GM12878 (cell line): ENCODE results near the gene PAM. TPM values are rescaled to one million over a fixed set of nuclear protein-coding genes. Genes with fewer than 3 reads are reported as not detected.

Experiments
- ATAC-seq: fragments of 200-7000 bp; cut with Tn5 transposase; 3 replicates; pipeline ENCODE4 v1.9.1; 2020; ENCODE audit warnings: mild to moderate bottlenecking, moderate library complexity
- BruUV-seq: library from RNA; stranded (reverse); fragments of 400-500 nt; replicated peaks from 2 replicates; lab custom pipeline; 2021; lab: Mats Ljungman, UMichigan
- CTCF ChIA-PET: fragments of 300-600 bp; sonication (Branson Sonifier 250); formaldehyde crosslinking; extraction: SDS; loops from one replicate; lab custom pipeline; 2021; ENCODE audit warnings: inconsistent platforms; lab: Yijun Ruan, JAX
- POLR2A ChIA-PET: fragments of 350-600 bp; formaldehyde crosslinking; extraction: SDS; loops from one replicate; lab custom pipeline; 2021; ENCODE audit warnings: inconsistent platforms; lab: Charles Lee
- RAD21 ChIA-PET: fragments of 300-600 bp; sonication (Branson Sonifier 250); formaldehyde crosslinking; loops from one replicate; lab custom pipeline; 2023; ENCODE audit warnings: antibody characterized with exemption; ENCODE audit not compliant: unreplicated experiment; lab: Charles Lee
- SMC1A ChIA-PET: fragments of 300-600 bp; sonication (Branson Sonifier 250); formaldehyde crosslinking; loops from one replicate; lab custom pipeline; 2023; ENCODE audit not compliant: unreplicated experiment, uncharacterized antibody; lab: Charles Lee
- DNase-seq: peaks from one replicate; pipeline ENCODE4 v3.0.0-alpha.2; 2011; ENCODE audit warnings: low read depth, low spot score
- FAIRE-seq: peaks from 3 replicates; lab custom pipeline; 2011; peaks lifted over from hg19 to GRCh38; lab: Jason Lieb, UNC
- H2AFZ ChIP-seq: 2 replicates; pipeline ENCODE4 v1.6.0; 2011; ENCODE audit warnings: low read depth, low read length, control low read depth; ENCODE audit not compliant: control insufficient read depth
- H3K27ac ChIP-seq: 2 replicates; pipeline ENCODE4 v1.5.1; 2011; ENCODE audit warnings: control low read depth; ENCODE audit not compliant: control insufficient read depth, insufficient read depth
- H3K27me3 ChIP-seq, 2 experiments: replicated peaks in 1 of 2; 2 replicates each; pipeline versions ENCODE4 v1.6.0 to v1.6.1; 2011; ENCODE audit warnings: low read length in 1 of 2; ENCODE audit not compliant: control insufficient read depth in 2 of 2, insufficient read depth in 2 of 2
- H3K36me3 ChIP-seq, 2 experiments: 2 replicates each; pipeline ENCODE4 v1.5.1; 2011; ENCODE audit warnings: low read length in 1 of 2; ENCODE audit not compliant: control insufficient read depth in 2 of 2, insufficient read depth in 2 of 2
- H3K4me1 ChIP-seq: 2 replicates; pipeline ENCODE4 v1.6.1; 2011; ENCODE audit warnings: mild to moderate bottlenecking, low read length, moderate library complexity, mixed read lengths; ENCODE audit not compliant: control insufficient read depth, insufficient read depth
- H3K4me2 ChIP-seq: 2 replicates; pipeline ENCODE4 v1.6.0; 2011; ENCODE audit warnings: control low read depth; ENCODE audit not compliant: control insufficient read depth, insufficient read depth
- H3K4me3 ChIP-seq: fragments of 200-600 bp; sonication (generic); 2 replicates; pipeline ENCODE4 v1.5.1; 2016
- H3K79me2 ChIP-seq: 2 replicates; pipeline ENCODE4 v1.6.0; 2011; ENCODE audit warnings: low read length; ENCODE audit not compliant: control insufficient read depth, insufficient read depth
- H3K9ac ChIP-seq: 2 replicates; pipeline ENCODE4 v1.8.0; 2011; ENCODE audit warnings: low read length, control low read depth, mixed read lengths; ENCODE audit not compliant: control insufficient read depth, insufficient read depth
- H3K9me3 ChIP-seq: replicated peaks from 3 replicates; pipeline ENCODE4 v1.5.1; 2011; ENCODE audit warnings: mild to moderate bottlenecking, low read length; ENCODE audit not compliant: control insufficient read depth, insufficient read depth
- H4K20me1 ChIP-seq: 2 replicates; pipeline ENCODE4 v1.6.0; 2011; ENCODE audit not compliant: control insufficient read depth, insufficient read depth
- BCLAF1 ChIP-seq: fragments of 450-650 bp; IDR thresholded peaks from 2 replicates; pipeline ENCODE4 v1.6.1; 2017; ENCODE audit warnings: antibody characterized with exemption, mild to moderate bottlenecking, moderate library complexity
- BMI1 ChIP-seq: fragments of 450-650 bp; IDR thresholded peaks from 2 replicates; pipeline ENCODE4 v1.6.1; 2016; ENCODE audit warnings: mild to moderate bottlenecking, moderate library complexity, borderline replicate concordance
- DPF2 ChIP-seq: fragments of 450-650 bp; IDR thresholded peaks from 2 replicates; pipeline ENCODE4 v1.6.1; 2017; ENCODE audit warnings: mild to moderate bottlenecking
- PRDM15 ChIP-seq: fragments of 450-650 bp; formaldehyde crosslinking; IDR thresholded peaks from 2 replicates; pipeline ENCODE4 v1.4.0; 2020; ENCODE audit warnings: mild to moderate bottlenecking, moderate library complexity
- SUPT20H ChIP-seq: IDR thresholded peaks from 2 replicates; pipeline ENCODE4 v1.6.1; 2011; ENCODE audit warnings: low read depth, mild to moderate bottlenecking, low read length, moderate library complexity, borderline replicate concordance; ENCODE audit not compliant: control insufficient read depth
- USF2 ChIP-seq: IDR thresholded peaks from 2 replicates; pipeline ENCODE4 v1.6.1; 2011; ENCODE audit warnings: low read depth, low read length, improper control_type of control experiment, borderline replicate concordance
- ZBTB4 ChIP-seq: fragments of 450-650 bp; formaldehyde crosslinking; IDR thresholded peaks from 2 replicates; pipeline ENCODE4 v1.4.0; 2022; ENCODE audit warnings: mild to moderate bottlenecking, moderate library complexity
- ZNF592 ChIP-seq: fragments of 450-650 bp; IDR thresholded peaks from 2 replicates; pipeline ENCODE4 v1.6.1; 2017; ENCODE audit warnings: mild to moderate bottlenecking, moderate library complexity
- WGBS: methylation state at CpG from one replicate; pipeline ENCODE4 v1.1.6; 2016; ENCODE audit warnings: low lambda C conversion rate; ENCODE audit not compliant: insufficient replicate concordance, insufficient coverage; ENCODE audit errors: missing lambda C conversion rate; 5-methylcytosine and 5-hydroxymethylcytosine counted together
- in situ Hi-C: fragments of 300-500 bp; cut with MboI; formaldehyde crosslinking; loops from 9 replicates; pipeline ENCODE4 v1.14.3; 2018; ENCODE audit warnings: mixed read lengths
- intact Hi-C: fragments of 100-400 bp; cut with micrococcal nuclease; formaldehyde crosslinking; loops from one replicate; pipeline ENCODE4 v1.14.2; 2022; ENCODE audit not compliant: unreplicated experiment
- polyA plus RNA-seq, 11 experiments: library from polyadenylated mRNA; depleted of rRNA in 4 of 11; unstranded in 6 of 11; stranded (reverse) in 5 of 11; fragments of >200 nt; fragmentation: Nextera tagmentation in 4 of 11; fragmentation: Illumina TruSeq in 1 of 11; extraction: Ambion mirVana in 4 of 11; extraction: Trizol in 1 of 11; gene quantifications; 1 replicate in 1 of 11; 2 replicates in 10 of 11; pipeline versions ENCODE4 v1.2.1 to v1.2.3, GENCODE V29; 2011 to 2016; ENCODE audit warnings: inconsistent platforms in 2 of 11, missing spikeins in 2 of 11, low read depth in 1 of 11
- total RNA-seq, 4 experiments: library from RNA; depleted of rRNA in 3 of 4; stranded (reverse); fragments of >200 nt in 3 of 4; fragmentation: Illumina TruSeq in 1 of 4; extraction: Trizol in 1 of 4; gene quantifications; 2 replicates each; pipeline versions ENCODE4 v1.2.1 to v1.2.3, GENCODE V29; 2013 to 2021

The PAM gene
- total and polyA plus RNA-seq, 10 of the 15 experiments (the other 5 are each of a cell fraction or from before 2014, with no cell fraction given): 5.5 to 72.5 (median 15.4) TPM

GRCh38 chr5:102927007-102927406, 171.9 kb downstream of the PAM start:
- SMC1A ChIA-PET: no interaction called here
- CTCF ChIA-PET: interaction anchor here (2.3 kb wide), 1 partner anchor 9 kb away, joined by 6 read pairs; no protein-coding TSS in a partner anchor
- no peak for FAIRE-seq
- H3K4me3 ChIP-seq: no peak overlapping the region
- BruUV-seq: no TSS peak
- H2AFZ ChIP-seq: no peak overlapping the region
- in situ Hi-C loops (no loop called here), intact Hi-C loops (no loop called here)
- H3K4me1 ChIP-seq: no peaks in the 10 kb centered on the region
- RAD21 ChIA-PET: no interaction called here
- no peak overlapping the region for H3K27ac ChIP-seq
- no peak overlapping the region for H3K4me2 ChIP-seq
- DNase-seq: no peak
- H3K9ac ChIP-seq: no peak overlapping the region
- no peaks in the 10 kb centered on the region for H4K20me1 ChIP-seq
- H3K9me3 ChIP-seq: no peaks in the 10 kb centered on the region
- POLR2A ChIA-PET: no interaction called here
- ATAC-seq: no peak
- 93% methylated on average over 6 of the region's 6 CpGs for WGBS
- H3K36me3 ChIP-seq: peaks cover 0 to 2% of the 10 kb centered on the region in 2 experiments; a peak in 2 of 4 replicates
- H3K27me3 ChIP-seq: no peaks in the 10 kb centered on the region
- H3K79me2 ChIP-seq: no peaks in the 10 kb centered on the region
- TF ChIP-seq SUPT20H (no peak), ZNF592 (no peak), DPF2 (no peak), BMI1 (no peak), BCLAF1 (no peak), PRDM15 (CRISPR knock-in tag) (no peak), USF2 (no peak), ZBTB4 (no peak)
